A673 (cell line): ENCODE measurements around the gene CXCL8. TPM values are rescaled to one million over a fixed set of nuclear protein-coding genes. Genes with fewer than 3 reads are reported as not detected.

Source experiments
- BruUV-seq: library from RNA; stranded (reverse); fragments of 400-500 nt; replicated peaks from 2 replicates; lab custom pipeline; 2021; lab: Mats Ljungman, UMichigan
- CTCF ChIA-PET: fragments of 300-600 bp; sonication (Branson Sonifier 250); formaldehyde crosslinking; loops from one replicate; lab custom pipeline; 2022; ENCODE audit warnings: antibody characterized with exemption; lab: Charles Lee
- POLR2A ChIA-PET: fragments of 300-600 bp; sonication (Branson Sonifier 250); formaldehyde crosslinking; loops from one replicate; lab custom pipeline; 2022; ENCODE audit warnings: antibody characterized with exemption; ENCODE audit not compliant: low non-redundant PET; lab: Charles Lee
- DNase-seq: peaks from one replicate; pipeline ENCODE4 v3.0.0-alpha.2; 2015; ENCODE audit warnings: low spot score
- H3K27ac ChIP-seq: fragments of 200-600 bp; sonication (generic); 2 replicates; pipeline ENCODE4 v1.5.1; 2016; ENCODE audit warnings: mixed run types, low read depth, mild to moderate bottlenecking, mixed read lengths, antibody characterized with exemption, low read length; ENCODE audit not compliant: poor library complexity, severe bottlenecking
- H3K27me3 ChIP-seq: fragments of 200-600 bp; sonication (generic); replicated peaks from 2 replicates; pipeline ENCODE4 v1.6.1; 2017; ENCODE audit warnings: mixed run types, low read depth, mild to moderate bottlenecking, mixed read lengths, antibody characterized with exemption, low read length; ENCODE audit not compliant: insufficient read depth, poor library complexity
- H3K36me3 ChIP-seq: fragments of 200-600 bp; sonication (generic); 2 replicates; pipeline ENCODE4 v1.6.1; 2016; ENCODE audit warnings: mixed run types, mild to moderate bottlenecking, mixed read lengths, antibody characterized with exemption, low read length; ENCODE audit not compliant: insufficient read depth, poor library complexity, severe bottlenecking
- H3K4me1 ChIP-seq: fragments of 200-600 bp; sonication (generic); 2 replicates; pipeline ENCODE4 v1.6.1; 2017; ENCODE audit warnings: mixed run types, mild to moderate bottlenecking, mixed read lengths, antibody characterized with exemption, low read length; ENCODE audit not compliant: insufficient read depth, poor library complexity, severe bottlenecking
- H3K4me3 ChIP-seq: fragments of 200-600 bp; sonication (generic); 2 replicates; pipeline ENCODE4 v1.5.1; 2016; ENCODE audit warnings: low read depth, mixed run types, mild to moderate bottlenecking, mixed read lengths, low read length; ENCODE audit not compliant: poor library complexity, severe bottlenecking
- H3K9me3 ChIP-seq: fragments of 200-600 bp; sonication (generic); 2 replicates; pipeline ENCODE4 v1.6.1; 2016; ENCODE audit warnings: mixed run types, low read depth, mild to moderate bottlenecking, mixed read lengths, antibody characterized with exemption, low read length; ENCODE audit not compliant: poor library complexity, severe bottlenecking
- CTCF ChIP-seq: fragments of 300-800, 200-600 bp; sonication (generic); conservative IDR thresholded peaks from 2 replicates; pipeline ENCODE4 v1.5.1; 2017; ENCODE audit warnings: low read depth, mild to moderate bottlenecking, antibody characterized with exemption, low read length, moderate library complexity, mixed read lengths
- EZH2 ChIP-seq: fragments of 200-600 bp; sonication (generic); IDR thresholded peaks from 2 replicates; pipeline ENCODE4 v1.6.1; 2017; ENCODE audit warnings: borderline replicate concordance, low read depth, mild to moderate bottlenecking, mixed read lengths, antibody characterized with exemption, low read length; ENCODE audit not compliant: poor library complexity, severe bottlenecking
- intact Hi-C: fragments of 100-400 bp; cut with micrococcal nuclease; formaldehyde crosslinking; loops from one replicate; pipeline ENCODE4 v1.10.0; 2022; ENCODE audit not compliant: unreplicated experiment
- total RNA-seq: library from RNA; stranded (reverse); gene quantifications from 2 replicates; pipeline ENCODE4 v1.2.3, GENCODE V29; 2021

The CXCL8 gene
- total RNA-seq, 1 experiment from 2014 or later = 2.7 TPM

- POLR2A ChIA-PET = no interaction called here
- BruUV-seq = no TSS peak
These were observed 35.9 kb upstream of the CXCL8 start for GRCh38 chr4:73704314-73705055.

GRCh38 chr4:73705056-73705432, 35.3 kb upstream of the CXCL8 start:
- intact Hi-C loops = no loop called here
- peak; percentile 60 for DNase-seq
- CTCF ChIA-PET = no interaction called here

More at GRCh38 chr4:73704314-73705055, 35.9 kb upstream of the CXCL8 start:
- intact Hi-C loops = no loop called here
- no peak for TF ChIP-seq EZH2
- no peak for TF ChIP-seq CTCF
- DNase-seq = peak; percentile 91
- CTCF ChIA-PET = no interaction called here
- Histone ChIP-seq H3K4me3 (no peak overlapping the region), H3K27me3 (no peaks in the 10 kb centered on the region), H3K9me3 (no peaks in the 10 kb centered on the region), H3K27ac (peak overlapping the region; percentile 38), H3K36me3 (no peaks in the 10 kb centered on the region), H3K4me1 (peaks cover 17% of the 10 kb centered on the region)

GRCh38 chr4:73705721-73706120, 34.6 kb upstream of the CXCL8 start:
- DNase-seq = no peak

More at GRCh38 chr4:73705056-73705432, 35.3 kb upstream of the CXCL8 start:
- Histone ChIP-seq H3K27me3 (no peaks in the 10 kb centered on the region), H3K27ac (peak overlapping the region; percentile 38), H3K4me1 (peaks cover 17% of the 10 kb centered on the region), H3K36me3 (no peaks in the 10 kb centered on the region), H3K4me3 (no peak overlapping the region), H3K9me3 (no peaks in the 10 kb centered on the region)
- TF ChIP-seq CTCF (no peak), EZH2 (no peak)
- BruUV-seq = no TSS peak
- POLR2A ChIA-PET = no interaction called here

More at GRCh38 chr4:73705721-73706120, 34.6 kb upstream of the CXCL8 start:
- intact Hi-C loops = no loop called here
- H3K4me1 ChIP-seq = peaks cover 17% of the 10 kb centered on the region
- TF ChIP-seq CTCF (no peak), EZH2 (no peak)
- no peak overlapping the region for H3K27ac ChIP-seq
- H3K4me3 ChIP-seq = no peak overlapping the region
- CTCF ChIA-PET = no interaction called here
- BruUV-seq = no TSS peak
- POLR2A ChIA-PET = no interaction called here
- H3K27me3 ChIP-seq = no peaks in the 10 kb centered on the region
- H3K36me3 ChIP-seq = no peaks in the 10 kb centered on the region
- H3K9me3 ChIP-seq = no peaks in the 10 kb centered on the region
